Fibroblast of skin of abdomen (primary cell): ENCODE data around the gene WNT5A.

Experiments
- DNase-seq: peaks from one replicate; pipeline ENCODE4 v3.0.0-alpha.2; 2013

The WNT5A gene

GRCh38 chr3:55481744-55482495 is 5.2 kb downstream of the WNT5A start:
- peak; percentile 71 for DNase-seq

DNA sequence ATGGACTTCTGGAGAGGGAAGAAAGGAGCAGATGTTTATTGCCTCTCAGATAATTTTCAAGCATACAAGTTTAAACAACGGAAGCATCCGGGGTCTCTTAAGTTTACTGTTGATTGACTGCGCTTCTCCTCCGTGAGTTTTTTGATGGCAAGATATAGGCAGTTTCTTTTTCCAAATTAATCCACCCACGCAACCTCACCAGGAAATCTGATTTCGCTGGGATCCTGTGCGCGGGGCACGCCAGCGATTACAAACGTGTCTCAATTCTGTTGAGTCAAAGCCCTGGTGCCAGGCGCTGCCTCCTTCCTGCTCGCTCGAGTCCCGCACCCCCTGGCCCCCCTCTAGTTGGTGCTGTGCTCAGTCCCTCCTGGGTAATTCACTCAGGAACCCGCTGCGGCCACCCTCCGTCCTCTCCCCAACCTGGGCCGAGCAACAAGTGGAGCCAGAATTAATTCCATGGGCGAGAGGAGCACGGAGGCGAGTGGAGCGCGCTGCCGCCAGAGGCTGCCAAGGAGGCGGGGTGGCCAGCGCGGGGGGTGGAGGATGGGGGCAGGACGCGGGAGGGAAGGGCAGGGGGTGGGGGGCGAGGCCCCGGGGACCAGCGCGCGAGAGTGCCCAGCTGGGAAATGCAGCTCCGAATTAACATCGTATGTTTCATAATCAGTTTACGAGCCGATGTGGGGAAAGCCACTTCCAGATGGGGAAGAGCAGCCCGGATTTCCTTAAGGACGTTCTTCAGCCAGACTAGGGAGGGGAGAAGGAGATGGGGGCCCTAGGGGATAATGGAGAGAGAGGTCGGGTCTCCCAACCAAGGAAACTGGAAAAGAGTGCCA is 6.0 kb downstream of the WNT5A start:
- DNase-seq: peak; percentile 86

- DNase-seq: peak; percentile 48
Measured at GRCh38 chr3:55477306-55478303, 9.5 kb downstream of the WNT5A start.

DNA sequence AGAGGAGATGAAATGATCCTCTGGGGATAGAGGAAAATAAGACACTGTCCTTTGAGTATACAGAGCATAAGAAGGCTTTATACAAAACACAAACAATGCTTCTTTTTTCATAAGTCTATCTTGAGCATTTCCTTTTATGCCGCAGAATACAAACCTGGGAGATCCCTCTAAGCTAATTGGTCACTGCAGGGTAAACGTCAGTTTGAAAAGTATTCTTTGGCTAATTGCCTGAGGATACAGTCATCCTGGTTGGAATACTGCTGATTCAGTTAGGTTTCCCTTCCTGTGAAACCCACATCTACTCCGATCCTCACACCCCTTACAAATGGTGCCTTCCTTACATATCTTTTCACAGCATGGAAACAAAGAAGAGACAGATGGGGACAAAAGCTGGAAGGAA is 10.6 kb downstream of the WNT5A start:
- peak; percentile 92 for DNase-seq

- no peak for DNase-seq
Measured at GRCh38 chr3:55474213-55474632, 12.9 kb downstream of the WNT5A start.

DNA sequence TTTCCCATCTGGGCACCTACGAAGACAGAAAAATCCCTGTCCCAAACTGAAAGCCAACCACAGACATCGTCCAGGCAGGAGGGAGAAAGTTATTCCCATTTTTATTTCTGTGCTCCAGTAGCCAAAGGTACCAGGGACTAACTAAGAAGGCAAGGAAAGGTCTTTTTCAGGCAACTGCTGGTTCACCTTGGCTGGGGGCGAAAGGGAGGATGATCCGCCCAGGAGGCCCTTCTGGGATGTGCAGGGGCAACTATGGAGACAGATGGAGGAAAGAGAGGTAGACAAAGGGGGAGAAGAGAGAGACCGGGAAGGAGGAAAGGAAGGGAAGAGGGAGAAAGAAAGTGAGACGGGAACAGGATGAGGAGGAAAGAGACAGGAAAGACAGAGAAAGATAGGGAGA is 13.3 kb downstream of the WNT5A start:
- no peak for DNase-seq

GRCh38 chr3:55471522-55472280 is 15.4 kb downstream of the WNT5A start:
- no peak for DNase-seq

- DNase-seq: no peak
Measured at GRCh38 chr3:55471084-55471483, 16.0 kb downstream of the WNT5A start.

DNA sequence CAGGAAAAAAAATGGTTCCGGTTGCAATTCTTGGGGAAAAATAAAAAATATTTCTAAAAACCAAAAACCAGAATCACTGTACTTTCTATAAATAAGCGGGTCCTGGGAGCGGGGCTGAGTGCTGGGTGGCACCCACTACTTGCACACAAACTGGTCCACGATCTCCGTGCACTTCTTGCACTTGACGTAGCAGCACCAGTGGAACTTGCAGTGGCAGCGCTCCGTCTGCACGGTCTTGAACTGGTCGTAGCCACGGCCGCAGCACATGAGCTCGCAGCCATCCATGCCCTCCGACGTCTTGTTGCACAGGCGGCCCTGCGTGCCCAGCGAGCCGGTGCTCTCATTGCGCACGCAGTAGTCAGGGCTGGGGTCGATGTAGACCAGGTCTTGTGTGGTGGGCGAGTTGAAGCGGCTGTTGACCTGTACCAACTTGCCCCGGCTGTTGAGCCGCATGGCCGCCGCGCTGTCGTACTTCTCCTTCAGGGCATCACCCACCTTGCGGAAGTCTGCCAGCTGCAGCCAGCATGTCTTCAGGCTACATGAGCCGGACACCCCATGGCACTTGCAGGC is 17.1 kb downstream of the WNT5A start:
- no peak for DNase-seq

DNA sequence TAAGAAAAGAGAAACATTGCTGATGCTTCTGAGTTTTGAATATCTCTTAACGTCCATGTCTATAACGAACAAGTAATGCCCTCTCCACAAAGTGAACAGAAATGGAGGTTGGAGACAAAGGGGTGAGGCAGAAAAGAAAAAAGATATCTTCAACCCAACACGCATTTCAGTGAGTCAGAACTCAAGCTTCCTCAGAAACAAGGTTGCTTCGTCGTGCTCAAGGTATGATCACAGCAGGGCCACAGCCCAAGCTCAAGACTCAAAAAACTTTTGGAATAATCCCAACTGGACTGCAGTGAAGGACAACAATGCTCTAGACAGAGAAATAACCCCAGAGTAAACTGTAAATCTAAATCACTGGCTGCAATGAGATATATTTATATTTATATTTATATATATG is 18.9 kb downstream of the WNT5A start:
- peak; percentile 81 for DNase-seq

GRCh38 chr3:55467099-55467498 is 20.0 kb downstream of the WNT5A start:
- DNase-seq: peak; percentile 88

GRCh38 chr3:55466526-55466925 is 20.6 kb downstream of the WNT5A start:
- no peak for DNase-seq

DNA sequence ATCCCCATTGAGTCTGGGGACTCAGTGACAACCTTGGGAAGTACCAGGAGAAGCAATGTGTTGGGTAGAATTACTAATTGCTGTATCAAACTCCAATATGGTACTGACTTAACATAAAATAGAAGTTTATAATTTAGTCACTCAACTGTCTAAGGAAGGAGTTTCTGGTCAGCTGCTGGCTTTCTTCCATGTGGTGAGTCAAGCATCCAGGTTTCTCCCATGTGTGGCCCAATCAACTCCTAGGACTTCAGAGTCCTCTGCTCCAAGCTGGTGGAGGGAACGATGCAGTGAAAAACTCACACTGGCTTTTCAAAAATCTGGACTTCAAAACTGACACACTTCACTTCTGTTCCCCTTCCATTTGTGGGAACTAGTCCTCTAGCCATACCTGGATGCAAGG is 25.2 kb downstream of the WNT5A start:
- DNase-seq: peak; percentile 84

- no peak for DNase-seq
Measured at GRCh38 chr3:55459838-55460237, 27.3 kb downstream of the WNT5A start.

- DNase-seq: peak; percentile 41
Measured at GRCh38 chr3:55458181-55458790, 28.8 kb downstream of the WNT5A start.

DNA sequence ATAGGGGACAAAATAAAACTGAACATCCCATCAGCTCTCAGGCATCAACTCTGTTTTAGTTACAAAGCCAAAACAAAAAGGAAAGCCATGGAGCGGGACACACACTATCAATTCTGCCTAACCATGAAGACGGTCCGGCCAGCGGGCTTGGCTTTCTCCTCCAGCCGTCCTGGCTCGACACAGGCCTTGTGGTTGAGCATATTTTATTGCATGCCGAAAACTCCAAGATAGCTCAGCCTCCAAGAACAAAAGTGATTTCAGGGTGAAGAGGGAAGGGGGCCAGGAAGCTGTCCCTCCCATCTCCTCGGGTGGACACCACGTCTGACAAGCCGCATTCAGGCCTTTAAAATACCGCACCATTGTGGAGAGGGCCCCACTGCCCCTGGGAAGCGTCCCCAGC is 31.2 kb downstream of the WNT5A start:
- no peak for DNase-seq

DNA sequence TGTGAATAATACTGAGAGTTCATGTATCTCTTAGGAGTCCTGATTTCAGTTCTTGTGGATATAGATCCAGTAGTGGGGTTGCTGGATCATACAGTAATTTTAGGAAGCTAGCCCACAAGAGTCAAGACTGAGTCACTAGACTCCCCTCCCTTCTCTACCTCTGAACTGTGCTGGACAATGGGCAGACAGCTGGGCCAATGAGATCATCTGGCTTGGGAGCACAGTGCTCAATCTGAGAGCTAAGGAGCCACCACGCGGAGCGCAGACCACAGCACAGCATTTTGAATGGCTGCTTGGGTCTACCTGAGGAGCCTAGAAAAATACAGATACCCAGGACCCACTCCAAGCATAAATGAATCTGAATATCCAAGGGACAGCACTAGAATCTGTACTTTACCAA is 32.5 kb downstream of the WNT5A start:
- DNase-seq: no peak

- DNase-seq: no peak
Measured at GRCh38 chr3:55453886-55454496, 33.1 kb downstream of the WNT5A start.

- no peak for DNase-seq
Measured at GRCh38 chr3:55452886-55453285, 34.2 kb downstream of the WNT5A start.

GRCh38 chr3:55449527-55449926 is 37.6 kb downstream of the WNT5A start:
- no peak for DNase-seq

- DNase-seq: no peak
Measured at GRCh38 chr3:55446850-55447249, 40.3 kb downstream of the WNT5A start.
